HG03521 (cell line): ENCODE data around the gene MANEA.

Source experiments
- ATAC-seq: cut with Tn5 transposase; IDR thresholded peaks from one replicate; pipeline ENCODE4 v1.9.1; 2021; ENCODE audit warnings: mild to moderate bottlenecking, moderate library complexity; ENCODE audit not compliant: unreplicated experiment

Gene MANEA

GRCh38 chr6:95587989-95588388, 10.7 kb downstream of the MANEA start:
- ATAC-seq = no peak

DNA sequence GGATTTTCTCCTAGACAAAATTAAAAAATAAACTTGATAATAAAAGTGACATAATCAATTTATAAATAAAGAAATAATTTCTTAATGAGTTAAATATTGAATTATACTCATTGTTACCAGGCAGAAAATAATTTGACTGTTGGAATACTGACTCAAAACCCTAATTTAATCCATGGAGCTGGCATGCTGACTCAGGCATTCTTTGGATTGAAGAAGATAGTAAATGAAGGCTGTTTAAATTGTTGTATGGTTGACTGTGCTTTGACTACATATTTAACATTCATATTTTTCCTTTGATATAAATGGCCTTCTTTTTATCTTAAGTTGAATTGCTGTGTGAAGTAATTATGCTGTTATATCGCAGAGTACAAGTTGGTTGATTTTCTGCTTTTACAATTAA, 11.7 kb downstream of the MANEA start:
- no peak for ATAC-seq

GRCh38 chr6:95589826-95590570, 12.7 kb downstream of the MANEA start:
- no peak for ATAC-seq

- ATAC-seq = no peak
Measured at GRCh38 chr6:95593025-95593424, 15.7 kb downstream of the MANEA start.

DNA sequence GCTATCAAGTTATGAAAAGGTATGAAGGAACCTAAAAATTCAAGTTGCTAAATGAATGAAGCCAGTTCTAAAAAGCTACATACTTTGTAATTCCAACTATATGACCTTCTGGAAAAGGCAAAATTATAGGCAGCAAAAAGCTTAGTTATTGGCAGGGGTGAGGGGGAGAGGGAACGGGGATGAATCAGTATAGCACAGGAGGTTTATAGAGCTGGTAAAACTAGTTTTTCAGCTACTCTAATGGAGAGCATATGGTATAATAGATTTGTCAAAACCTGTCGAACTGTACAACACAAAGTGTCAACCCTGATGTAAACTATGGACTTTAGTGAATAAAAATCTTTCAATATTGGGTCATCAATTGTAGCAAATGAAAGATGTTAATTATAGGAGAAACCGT, 18.7 kb downstream of the MANEA start:
- no peak for ATAC-seq

DNA sequence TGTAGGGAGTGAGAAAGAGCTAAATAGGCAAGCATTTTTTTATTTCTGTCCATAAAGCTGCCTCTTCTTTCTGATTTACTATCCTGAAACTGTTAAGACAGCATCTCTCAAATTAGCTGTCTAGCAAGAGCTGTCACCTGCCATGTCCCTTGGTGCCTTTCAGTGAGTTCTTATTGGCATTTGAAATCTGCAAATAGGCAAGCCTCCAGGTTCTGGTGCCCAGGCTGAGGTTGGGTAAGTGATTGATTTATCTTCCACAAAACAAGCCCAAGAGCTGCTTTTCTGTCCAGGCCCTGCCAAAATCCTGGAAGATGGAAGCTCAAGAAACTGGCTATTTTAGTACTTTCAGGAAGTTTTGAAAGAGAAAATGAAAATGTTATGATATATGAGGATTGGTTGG, 22.4 kb downstream of the MANEA start:
- no peak for ATAC-seq

DNA sequence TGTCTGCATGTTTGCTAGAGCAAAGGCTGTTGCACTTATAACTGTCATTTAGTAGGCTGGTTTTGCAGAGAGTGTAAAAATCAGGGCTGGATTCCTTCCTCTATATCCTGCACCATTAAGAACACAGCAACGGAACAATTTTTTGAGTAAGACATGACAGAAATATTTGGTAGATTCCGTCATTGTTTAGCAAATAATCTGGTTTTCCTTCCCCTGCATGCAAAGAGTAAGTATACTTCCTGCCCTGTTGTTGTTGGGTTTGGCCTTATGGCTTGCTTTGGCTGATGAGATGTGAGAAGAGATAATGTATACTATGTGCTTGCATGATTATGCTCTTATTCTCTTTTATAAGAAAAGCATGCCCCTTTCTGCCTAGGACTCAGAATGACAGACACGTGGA, 23.8 kb downstream of the MANEA start:
- ATAC-seq = no peak

DNA sequence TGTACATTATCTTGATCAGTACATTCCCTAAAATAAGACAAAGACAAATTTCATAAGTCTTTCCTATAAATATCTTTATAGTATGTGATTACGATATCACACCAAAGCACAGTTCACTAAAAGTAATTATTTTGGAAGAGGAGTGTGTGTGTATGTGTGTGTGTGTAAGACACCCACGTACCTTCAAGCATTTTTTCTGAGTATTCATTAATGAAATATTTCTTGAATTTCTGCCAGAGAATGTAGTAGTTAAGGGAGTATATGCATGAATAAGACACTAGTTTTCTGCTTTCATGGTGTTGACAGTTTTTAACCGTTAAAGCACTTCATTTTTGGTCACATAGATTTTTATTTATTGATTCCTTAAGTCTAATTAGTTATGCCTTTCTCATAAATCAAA, 36.8 kb downstream of the MANEA start:
- ATAC-seq = no peak

DNA sequence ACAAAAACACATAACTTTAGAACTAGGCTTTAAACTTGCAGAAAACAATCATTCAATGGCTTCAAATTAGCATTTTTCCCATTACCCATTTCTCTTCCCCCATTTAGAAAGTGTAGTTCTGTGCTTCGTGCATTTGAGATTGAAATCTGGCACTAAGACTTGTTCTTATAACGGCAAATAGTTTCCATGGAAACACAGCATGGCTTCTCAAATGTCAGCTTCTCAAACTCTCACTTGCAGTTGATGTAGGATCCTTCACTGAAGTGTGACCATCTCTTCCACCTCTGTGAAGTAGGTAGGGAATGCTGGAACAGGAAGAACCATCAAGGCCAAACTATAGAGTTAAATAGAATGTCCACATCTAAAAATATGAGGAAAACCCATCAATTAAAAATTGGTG, 52.2 kb downstream of the MANEA start:
- ATAC-seq = no peak

GRCh38 chr6:95636552-95637431, 59.5 kb downstream of the MANEA start:
- ATAC-seq = no peak

DNA sequence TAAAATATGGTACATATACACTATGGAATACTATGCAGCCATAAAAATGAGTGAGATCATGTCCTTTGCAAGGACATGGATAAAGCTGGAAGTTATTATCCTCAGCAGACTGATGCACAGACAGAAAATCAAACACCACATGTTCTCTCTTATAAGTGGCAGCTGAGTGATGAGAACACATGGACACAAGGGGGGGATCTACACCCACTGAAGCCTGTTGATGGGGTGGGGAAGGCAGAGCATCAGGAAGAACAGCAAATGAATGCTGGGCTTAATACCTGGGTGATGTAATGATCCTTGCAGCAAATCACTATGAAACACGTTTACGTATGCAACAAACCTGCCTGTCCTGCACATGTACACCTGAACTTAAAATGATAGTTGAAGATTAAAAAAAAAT, 71.3 kb downstream of the MANEA start:
- no peak for ATAC-seq

GRCh38 chr6:95649451-95649850, 72.1 kb downstream of the MANEA start:
- ATAC-seq = no peak

- no peak for ATAC-seq
Measured at GRCh38 chr6:95654176-95654575, 76.8 kb downstream of the MANEA start.

- ATAC-seq = no peak
Measured at GRCh38 chr6:95658886-95659285, 81.6 kb downstream of the MANEA start.
